OCI-LY3 (cell line): ENCODE measurements around the gene FES.

Experiments used
- EZH2phosphoT487 ChIP-seq: fragments of 200-600 bp; shearing (Covaris generic); IDR thresholded peaks from 2 replicates; pipeline ENCODE4 v1.6.1; 2018; ENCODE audit warnings: antibody characterized with exemption, mixed run types, low read depth
- TF ChIP-seq, protein P1 (sequence below): fragments of 200-600, 300-600 bp; sonication (generic); IDR thresholded peaks from 2 replicates; pipeline ENCODE4 v1.5.1; 2014; ENCODE audit warnings: antibody characterized with exemption, low read length, low read depth

DNA sequence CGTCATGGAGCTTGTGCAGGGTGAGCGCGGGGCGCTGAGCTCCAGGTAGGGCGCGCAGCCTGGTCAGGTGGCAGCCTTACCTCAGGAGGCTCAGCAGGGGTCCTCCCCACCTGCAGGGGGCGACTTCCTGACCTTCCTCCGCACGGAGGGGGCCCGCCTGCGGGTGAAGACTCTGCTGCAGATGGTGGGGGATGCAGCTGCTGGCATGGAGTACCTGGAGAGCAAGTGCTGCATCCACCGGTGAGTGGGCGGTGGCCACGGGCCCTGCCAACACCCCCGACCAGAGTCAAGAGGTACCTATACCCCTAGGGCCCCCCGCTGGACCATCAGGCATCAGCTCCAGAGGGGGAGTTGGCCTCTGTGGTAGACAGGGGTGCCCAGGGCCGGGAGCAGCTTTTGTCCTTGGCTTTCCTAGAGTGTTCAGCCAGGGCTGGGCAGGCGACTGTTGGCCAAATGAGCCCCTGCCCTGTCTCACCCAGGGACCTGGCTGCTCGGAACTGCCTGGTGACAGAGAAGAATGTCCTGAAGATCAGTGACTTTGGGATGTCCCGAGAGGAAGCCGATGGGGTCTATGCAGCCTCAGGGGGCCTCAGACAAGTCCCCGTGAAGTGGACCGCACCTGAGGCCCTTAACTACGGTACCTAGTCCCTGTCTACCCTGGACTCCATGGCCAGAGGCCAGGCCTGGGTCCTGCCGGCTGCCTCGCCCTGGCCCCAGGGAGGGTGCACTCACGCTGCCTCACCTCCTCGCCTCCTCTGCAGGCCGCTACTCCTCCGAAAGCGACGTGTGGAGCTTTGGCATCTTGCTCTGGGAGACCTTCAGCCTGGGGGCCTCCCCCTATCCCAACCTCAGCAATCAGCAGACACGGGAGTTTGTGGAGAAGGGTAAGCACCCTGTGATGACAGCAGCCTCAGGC, 9.1 kb downstream of the FES start:
- TF ChIP-seq, protein P1, sequence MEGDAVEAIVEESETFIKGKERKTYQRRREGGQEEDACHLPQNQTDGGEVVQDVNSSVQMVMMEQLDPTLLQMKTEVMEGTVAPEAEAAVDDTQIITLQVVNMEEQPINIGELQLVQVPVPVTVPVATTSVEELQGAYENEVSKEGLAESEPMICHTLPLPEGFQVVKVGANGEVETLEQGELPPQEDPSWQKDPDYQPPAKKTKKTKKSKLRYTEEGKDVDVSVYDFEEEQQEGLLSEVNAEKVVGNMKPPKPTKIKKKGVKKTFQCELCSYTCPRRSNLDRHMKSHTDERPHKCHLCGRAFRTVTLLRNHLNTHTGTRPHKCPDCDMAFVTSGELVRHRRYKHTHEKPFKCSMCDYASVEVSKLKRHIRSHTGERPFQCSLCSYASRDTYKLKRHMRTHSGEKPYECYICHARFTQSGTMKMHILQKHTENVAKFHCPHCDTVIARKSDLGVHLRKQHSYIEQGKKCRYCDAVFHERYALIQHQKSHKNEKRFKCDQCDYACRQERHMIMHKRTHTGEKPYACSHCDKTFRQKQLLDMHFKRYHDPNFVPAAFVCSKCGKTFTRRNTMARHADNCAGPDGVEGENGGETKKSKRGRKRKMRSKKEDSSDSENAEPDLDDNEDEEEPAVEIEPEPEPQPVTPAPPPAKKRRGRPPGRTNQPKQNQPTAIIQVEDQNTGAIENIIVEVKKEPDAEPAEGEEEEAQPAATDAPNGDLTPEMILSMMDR = peak; percentile 90
- no peak for TF ChIP-seq EZH2phosphoT487
